Adrenal gland (tissue), 12 donors: ENCODE data around the gene ZNG1B. TPM values are rescaled to one million over a fixed set of nuclear protein-coding genes. Genes with fewer than 3 reads are reported as not detected.
A peak's percentile ranks its signal among the peaks of the same experiment; 100 is the strongest.
"Not testable (repeated sequence)": the region's sequence is repeated elsewhere in the genome, so short reads cannot be mapped to it uniquely, and the experiment has no call there.

ENCODE experiments used
- DNase-seq, 7 donors: peaks; one replicate each; pipeline ENCODE4 v3.0.0-alpha.2; 2019 to 2020
- H3K27ac ChIP-seq, 5 donors: fragments of 200-600 bp; sonication (generic) in 4 of 5; 1 replicate in 3 of 5; 2 replicates in 2 of 5; pipeline versions ENCODE4 v1.5.1 to v1.8.0; 2016 to 2020; ENCODE audit warnings: mild to moderate bottlenecking in 1 of 5
- H3K27me3 ChIP-seq: fragments of 200-600 bp; 2 replicates; pipeline ENCODE4 v1.8.0; 2021
- H3K36me3 ChIP-seq, 2 donors: fragments of 200-600 bp; replicated peaks in 1 of 2; 1 replicate in 1 of 2; 2 replicates in 1 of 2; pipeline versions ENCODE4 v1.5.1 to v1.8.0; 2018 to 2022
- H3K4me1 ChIP-seq, 2 donors: fragments of 200-600 bp; replicated peaks in 1 of 2; 1 replicate in 1 of 2; 2 replicates in 1 of 2; pipeline versions ENCODE4 v1.5.1 to v1.8.0; 2018 to 2021
- H3K4me3 ChIP-seq, 4 donors: fragments of 200-600 bp; sonication (generic) in 3 of 4; one replicate each; pipeline ENCODE4 v1.5.1; 2016 to 2018
- H3K9me3 ChIP-seq, 3 donors: fragments of 200-600 bp; sonication (generic) in 1 of 3; replicated peaks in 1 of 3; 1 replicate in 2 of 3; 2 replicates in 1 of 3; pipeline versions ENCODE4 v1.5.1 to v1.8.0; 2016 to 2021
- POLR2A ChIP-seq, 2 donors: fragments of 450-650 bp; IDR thresholded peaks; one replicate each; pipeline ENCODE4 v1.6.1; 2017; ENCODE audit warnings: antibody characterized with exemption in 2 of 2, mild to moderate bottlenecking in 2 of 2, moderate library complexity in 1 of 2
- WGBS, 4 donors: extraction: QIAGEN DNeasy Blood & Tissue Kit in 2 of 4; methylation state at CpG; one replicate each; pipeline versions ENCODE4 v1.1.5 to v1.1.7; 2013 to 2017; 5-methylcytosine and 5-hydroxymethylcytosine counted together
- intact Hi-C, 2 donors: fragments of 100-400 bp; cut with DNase I; formaldehyde crosslinking; loops; one replicate each; pipeline versions ENCODE4 v1.14.1 to v1.15.0; 2022 to 2023
- polyA plus RNA-seq, 3 donors: library from polyadenylated mRNA; stranded (reverse); fragments of 200-250 nt in 2 of 3; fragments of 350-450 nt in 1 of 3; fragmentation: Illumina TruSeq in 1 of 3; extraction: RNeasy Lipid Tissue Mini Kit (QIAGEN cat#74804) in 1 of 3; gene quantifications; one replicate each; pipeline ENCODE4 v1.2.3, GENCODE V29; 2013 to 2014
- total RNA-seq, 9 donors: library from RNA; depleted of rRNA in 4 of 9; stranded (reverse); fragments of >200 nt in 4 of 9; fragments of 120-200 nt in 1 of 9; fragmentation: NEBNext Ultra II Directional in 1 of 9; extraction: Animal tissue kit (Norgen Biotek cat#: 25700) in 1 of 9; gene quantifications; one replicate each; pipeline versions ENCODE4 v1.1.0 to v1.2.4, GENCODE V29; 2013 to 2023
- donor health status: healthy with polysubstance abuse.
- donor health status: Bipolar disorder and iron deficiency.
- donor health status: DM: yes; HTN: yes; CAD: no.
- donor health status: DM: no; HTN: no; CAD: no.
- donor health status: DM: no; HTN: no; CAD: no.
- donor health status: DM: yes; HTN: yes; CAD: no.

The ZNG1B gene
- total and polyA plus RNA-seq, 12 donors: 12.4 to 85.1 (median 39.4) TPM

DNA sequence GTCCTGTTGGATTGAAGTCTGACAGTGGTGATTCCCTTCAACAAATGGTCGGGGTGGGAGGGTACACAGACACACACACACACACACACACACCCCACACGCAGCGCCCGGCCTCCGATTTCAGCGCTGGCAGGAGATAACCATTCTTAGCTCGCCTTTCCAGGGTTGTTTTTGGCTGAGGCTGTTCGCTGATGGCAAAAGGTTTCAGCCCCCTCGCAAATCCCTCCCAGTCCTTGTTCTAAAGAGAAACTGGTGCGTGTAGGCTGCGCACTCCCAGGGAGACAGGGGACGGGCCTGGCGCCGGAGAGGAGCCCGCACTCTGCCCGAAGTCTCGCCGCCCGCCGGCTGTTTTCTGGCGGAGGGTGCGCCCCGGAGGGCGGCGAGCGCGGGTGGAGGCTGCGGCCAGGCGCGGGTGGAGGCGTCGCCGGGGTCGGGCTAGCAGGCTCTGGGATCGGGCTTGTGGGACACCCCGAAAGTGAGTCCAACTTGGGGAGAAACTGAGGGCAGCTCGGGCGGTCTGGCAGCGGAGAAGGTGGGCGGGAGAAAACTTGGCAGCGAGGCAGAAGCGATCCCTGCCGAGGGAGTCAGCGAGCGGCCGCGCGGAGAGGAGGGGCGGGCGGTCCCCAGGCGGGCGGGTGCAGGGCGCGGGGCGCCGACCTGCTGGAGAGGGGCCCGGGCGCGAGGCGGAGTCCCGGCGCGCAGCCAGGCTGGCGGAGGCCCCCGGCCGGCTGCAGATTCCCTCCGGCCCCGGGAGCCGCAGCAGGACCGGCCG, 103.9 kb downstream of the ZNG1B start:
- H3K9me3 ChIP-seq, H3K36me3 ChIP-seq, H3K27me3 ChIP-seq, H3K4me1 ChIP-seq, intact Hi-C loops: not testable (repeated sequence)
- Histone ChIP-seq H3K4me3 (peak overlapping the region; percentile 24 to 71 (median 53)), H3K27ac (peak overlapping the region in 2 of 5 donors; percentile 76 to 83)
- WGBS, 4 donors: 0 to 1% (median 1%) methylated on average over 4 to 71 of the region's 71 CpGs
- TF ChIP-seq POLR2A (IDR thresholded peaks at IDR 0.05): peak in 1 of 2 donors; percentile 25
- peak in 6 of 7 donors; percentile 20 to 52 (median 36) for DNase-seq

DNA sequence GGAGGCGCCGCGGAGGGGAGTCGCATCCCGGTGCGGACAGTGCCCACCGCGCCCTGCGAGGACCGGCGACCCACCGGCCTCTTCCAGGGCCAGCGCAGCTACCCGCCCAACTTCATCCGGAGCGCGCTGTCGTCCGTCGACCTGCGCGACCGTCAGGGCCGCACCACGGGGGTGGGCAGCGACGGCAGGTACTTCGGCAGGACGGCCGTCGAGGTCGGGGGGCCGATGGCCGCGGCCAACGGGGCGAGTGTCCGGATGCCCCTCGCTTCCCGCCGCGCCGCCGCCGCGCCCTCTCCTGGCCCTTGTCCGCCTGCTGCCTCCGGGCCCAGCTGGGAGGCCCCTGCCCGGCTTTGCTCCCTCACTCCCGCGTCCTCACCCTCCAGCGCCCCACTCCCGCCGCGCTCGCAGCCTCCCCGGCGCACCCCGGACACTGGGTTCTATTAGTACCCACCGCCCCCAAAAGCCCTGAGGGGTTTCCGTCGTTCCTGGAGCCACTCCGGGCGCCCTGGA, 104.5 kb downstream of the ZNG1B start:
- WGBS, 4 donors: 0 to 6% (median 1%) methylated on average over 16 to 63 of the region's 64 CpGs; no CpG with 5 or more reads in 1 of the 4 donors
- H3K4me1 ChIP-seq, DNase-seq, H3K9me3 ChIP-seq, H3K36me3 ChIP-seq, intact Hi-C loops, H3K27me3 ChIP-seq: not testable (repeated sequence)
- H3K4me3 ChIP-seq: peak overlapping the region in 2 of 4 donors; percentile 58 to 71
- peak overlapping the region in 2 of 5 donors; percentile 76 to 83 for H3K27ac ChIP-seq

DNA sequence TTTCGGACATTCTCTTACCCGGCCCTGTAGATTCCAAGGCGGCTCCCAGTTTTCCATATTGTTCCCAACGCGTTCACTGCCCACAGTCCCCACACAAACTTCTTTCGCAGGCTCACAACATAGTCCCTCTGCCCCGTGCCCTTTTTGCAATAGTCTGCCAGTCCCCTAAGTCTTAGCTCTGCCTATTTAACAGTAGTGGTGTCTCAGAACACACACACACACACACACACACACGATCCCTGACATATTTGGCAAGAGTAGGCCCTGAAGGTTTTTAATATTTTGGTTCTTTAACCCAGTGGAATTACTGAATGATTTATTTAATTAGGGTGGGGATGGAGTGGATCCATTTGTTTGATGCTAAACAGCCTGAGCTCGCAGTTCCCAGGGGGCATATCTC, 105.0 kb downstream of the ZNG1B start:
- H3K27ac ChIP-seq, H3K27me3 ChIP-seq, H3K9me3 ChIP-seq, H3K4me1 ChIP-seq, intact Hi-C loops, H3K36me3 ChIP-seq: not testable (repeated sequence)
- H3K4me3 ChIP-seq: peak overlapping the region in 1 of 4 donors; percentile 71
- 17 to 43% (median 34%) methylated on average over 1 to 5 of the region's 9 CpGs for WGBS, 4 donors
- peak in 4 of 7 donors; percentile 7 to 32 (median 22) for DNase-seq

Other genes with a start within 250 kb of the ZNG1B start
- 10 to 100 TPM in 6 of 9 donors, 1 to 10 TPM in 3; 1.7 to 72.3 (median 13.1) TPM for gene PAX8, start 158.8 kb upstream of the ZNG1B start, total RNA-seq
- 10 to 100 TPM in 1 of 3 donors, 1 to 10 TPM in 2; 5.6 to 13.3 (median 6.7) TPM for gene PAX8, start 158.8 kb upstream of the ZNG1B start, polyA plus RNA-seq
- gene FOXD4L1, start 61.0 kb downstream of the ZNG1B start, total RNA-seq: under 1 TPM in 6 of 9 donors, not detected in 3; 0.11 to 0.34 (median 0.26) TPM
- gene FOXD4L1, start 61.0 kb downstream of the ZNG1B start, polyA plus RNA-seq: 1 to 10 TPM in 1 of 3 donors, under 1 TPM in 2; 0.07 to 5.0 (median 0.47) TPM
- 10 to 100 TPM in 5 of 9 donors, 1 to 10 TPM in 3, under 1 TPM in 1; 0.36 to 21.6 (median 10.3) TPM for gene RABL2A, start 189.6 kb downstream of the ZNG1B start, total RNA-seq
- gene RABL2A, start 189.6 kb downstream of the ZNG1B start, polyA plus RNA-seq: 10 to 100 TPM in 2 of 3 donors, 1 to 10 TPM in 1; 7.3 to 34.4 (median 17.1) TPM